Measurements from ENCODE around the gene ST3GAL5. TPM values are rescaled to one million over a fixed set of nuclear protein-coding genes. Genes with fewer than 3 reads are reported as not detected.

The ST3GAL5 gene
- total and polyA plus RNA-seq, 2 of the 8 experiments (the other 6 are each of a cell fraction or from before 2014, with no cell fraction given): 1.9 to 4.5 TPM

DNA sequence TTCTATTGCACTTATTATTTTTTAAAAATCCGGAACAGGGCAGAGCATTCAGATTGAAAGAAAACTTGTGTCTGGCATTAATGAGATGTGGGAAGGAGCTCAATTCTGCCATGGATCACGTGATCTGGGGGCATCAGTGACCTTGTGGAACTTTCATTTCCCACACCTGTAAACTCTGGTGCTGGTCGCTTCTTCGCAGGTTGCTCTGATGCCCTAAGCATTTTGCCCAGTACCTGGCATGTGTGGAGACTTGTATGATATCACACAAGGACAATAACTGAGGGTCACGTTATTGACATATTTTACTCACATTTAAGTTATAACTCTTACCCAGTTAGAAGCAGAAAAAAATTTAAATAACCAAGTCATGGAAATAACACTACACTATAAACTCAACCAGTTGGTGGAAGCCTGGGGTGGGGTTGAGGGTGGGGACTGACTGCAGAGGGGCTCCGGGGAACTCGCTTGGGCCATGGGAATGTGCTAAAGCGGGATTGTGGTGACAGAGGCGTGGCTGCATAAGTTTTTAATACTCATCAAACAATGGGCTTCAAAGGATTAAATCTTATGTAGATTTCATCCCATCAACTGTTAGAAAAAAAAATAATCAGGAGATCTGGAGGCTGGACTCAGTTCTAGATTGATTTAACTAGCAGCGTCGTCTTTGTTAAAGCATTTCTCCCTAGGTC, 36.5 kb downstream of the ST3GAL5 start:
- FAIRE-seq (no peak), DNase-seq (ENCODE audit: low read depth in 1 of 2, low spot score in 2 of 2) (no peak)
- Histone ChIP-seq H3K14ac (ENCODE audit: insufficient read length) (no peak overlapping the region), H3K23ac (ENCODE audit: insufficient read length) (no peak overlapping the region), H3K4me1 (replicated peaks in 1 of 4; ENCODE audit: control insufficient read depth in 3 of 4, insufficient read depth in 4 of 4, low read length in 3 of 4) (peaks cover 0 to 3% (median 0%) of the 10 kb centered on the region in 4 experiments; a peak in 4 of 7 replicates), H3K79me1 (ENCODE audit: low read depth, low read length) (no peaks in the 10 kb centered on the region), H2BK12ac (ENCODE audit: low read depth, low read length) (no peak overlapping the region), H2BK5ac (ENCODE audit: low read depth, low read length) (no peak overlapping the region), H3K4ac (replicated peaks; ENCODE audit: insufficient read length, low read depth, low read length) (no peak overlapping the region), H2BK15ac (ENCODE audit: low read length) (no peak overlapping the region), H3K27ac (ENCODE audit: low read depth, low read length) (no peak overlapping the region), H2BK120ac (replicated peaks; ENCODE audit: low read depth, low read length) (no peak overlapping the region), H3K56ac (replicated peaks; ENCODE audit: insufficient read length, low read depth, low read length) (no peak overlapping the region), H3K79me2 (ENCODE audit: control insufficient read depth in 1 of 2, insufficient read depth in 2 of 2, low read length in 2 of 2) (no peaks in the 10 kb centered on the region), H4K20me1 (replicated peaks in 1 of 2; ENCODE audit: control insufficient read depth in 1 of 2, insufficient read depth in 2 of 2, low read length in 2 of 2) (no peaks in the 10 kb centered on the region), H3K18ac (ENCODE audit: extremely low read depth, low read length) (no peak overlapping the region), H4K8ac (ENCODE audit: extremely low read depth, insufficient read depth, low read length) (no peak overlapping the region), H3K27me3 (replicated peaks in 1 of 4; ENCODE audit: control insufficient read depth in 3 of 4, extremely low read depth in 1 of 4, insufficient read depth in 3 of 4, low read length in 3 of 4) (no peaks in the 10 kb centered on the region), H3K9me3 (ENCODE audit: insufficient read depth in 2 of 2, low read depth in 1 of 2, low read length in 1 of 2) (no peaks in the 10 kb centered on the region), H3K36me3 (ENCODE audit: control insufficient read depth in 2 of 4, insufficient read depth in 4 of 4, low read length in 3 of 4) (no peaks in the 10 kb centered on the region), H2BK20ac (ENCODE audit: low read length) (no peak overlapping the region), H3K9ac (replicated peaks in 1 of 4; ENCODE audit: extremely low read depth in 1 of 4, low read depth in 3 of 4, low read length in 3 of 4) (no peak overlapping the region), H2AK5ac (ENCODE audit: low read depth, low read length) (no peak overlapping the region), H4K5ac (ENCODE audit: insufficient read length, low read depth, low read length) (no peak overlapping the region), H3K4me2 (ENCODE audit: insufficient read depth in 1 of 2, low read depth in 2 of 2, low read length in 2 of 2) (no peak overlapping the region), H3K23me2 (ENCODE audit: low read depth, low read length) (no peaks in the 10 kb centered on the region), H4K91ac (replicated peaks; ENCODE audit: insufficient read length, low read length) (no peak overlapping the region), H2AFZ (ENCODE audit: low read length) (no peak overlapping the region), H3K4me3 (ENCODE audit: extremely low read depth in 1 of 4, insufficient read depth in 2 of 4, low read depth in 3 of 4, low read length in 4 of 4) (no peak overlapping the region)
- ChIA-PET CTCF (ENCODE audit: partially characterized antibody) (interaction anchor here (1.1 to 1.6 kb wide), 3 partner anchors 14 to 232 kb away, joined by 3 to 7 read pairs (median 3); no protein-coding TSS in a partner anchor), POLR2A (ENCODE audit: partially characterized antibody) (no interaction called here)
- TF ChIP-seq JUN (IDR thresholded peaks at IDR 0.05; ENCODE audit: low read depth, low read length) (no peak), CBX8 (IDR thresholded peaks at IDR 0.05; ENCODE audit: borderline replicate concordance, low read depth, low read length) (no peak), GABPA (IDR thresholded peaks at IDR 0.05; ENCODE audit: borderline replicate concordance, insufficient read depth, low read length) (no peak)
- TF ChIP-seq, protein P1, sequence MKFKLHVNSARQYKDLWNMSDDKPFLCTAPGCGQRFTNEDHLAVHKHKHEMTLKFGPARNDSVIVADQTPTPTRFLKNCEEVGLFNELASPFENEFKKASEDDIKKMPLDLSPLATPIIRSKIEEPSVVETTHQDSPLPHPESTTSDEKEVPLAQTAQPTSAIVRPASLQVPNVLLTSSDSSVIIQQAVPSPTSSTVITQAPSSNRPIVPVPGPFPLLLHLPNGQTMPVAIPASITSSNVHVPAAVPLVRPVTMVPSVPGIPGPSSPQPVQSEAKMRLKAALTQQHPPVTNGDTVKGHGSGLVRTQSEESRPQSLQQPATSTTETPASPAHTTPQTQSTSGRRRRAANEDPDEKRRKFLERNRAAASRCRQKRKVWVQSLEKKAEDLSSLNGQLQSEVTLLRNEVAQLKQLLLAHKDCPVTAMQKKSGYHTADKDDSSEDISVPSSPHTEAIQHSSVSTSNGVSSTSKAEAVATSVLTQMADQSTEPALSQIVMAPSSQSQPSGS (IDR thresholded peaks at IDR 0.05; ENCODE audit: low read length): no peak
- 92% methylated on average over 11 of the region's 11 CpGs; no CpG with 5 or more reads in 1 of the 2 experiments for WGBS, 2 experiments (ENCODE audit: extremely low coverage in 1 of 2, insufficient coverage in 1 of 2, insufficient read length in 1 of 2, insufficient replicate concordance in 2 of 2, low coverage in 1 of 2, low lambda C conversion rate in 2 of 2, missing lambda C conversion rate in 1 of 2)

Measured in H1 (cell line).